Transverse colon (tissue), 3 donors: ENCODE results near the gene ACSL4.

Experiments
- CTCF ChIP-seq, 5 experiments: fragments of 200-600 bp in 3 of 5; fragments of 450-650 bp in 2 of 5; sonication (generic) in 3 of 5; IDR thresholded peaks; 1 replicate in 2 of 5; 2 replicates in 3 of 5; pipeline ENCODE4 v1.5.1; 2016 to 2017; ENCODE audit warnings: antibody characterized with exemption in 5 of 5, inconsistent platforms in 3 of 5, mild to moderate bottlenecking in 2 of 5, moderate library complexity in 1 of 5
- POLR2A ChIP-seq: fragments of 450-650 bp; IDR thresholded peaks from one replicate; pipeline ENCODE4 v1.6.1; 2016; ENCODE audit warnings: antibody characterized with exemption, mild to moderate bottlenecking, moderate library complexity

DNA sequence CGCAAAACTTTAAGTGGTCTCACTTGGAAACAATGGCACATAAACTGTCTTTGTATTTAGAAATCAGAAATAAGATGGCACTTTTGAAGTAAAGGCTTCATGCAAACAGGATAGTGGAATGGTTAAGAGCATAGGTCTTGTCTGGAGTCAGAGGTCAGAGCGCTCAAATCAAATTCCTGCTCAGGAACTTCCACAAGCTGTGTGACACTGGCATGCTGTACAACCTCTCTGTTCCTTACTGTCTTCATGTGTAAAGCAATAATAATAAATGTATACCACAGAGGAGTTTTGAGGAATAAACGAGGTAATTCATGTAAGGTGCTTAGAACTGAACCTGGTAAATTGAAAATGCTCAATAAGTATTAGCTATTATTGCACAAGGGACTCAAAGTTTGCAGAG lies 43.4 kb upstream of the ACSL4 start:
- no peak for TF ChIP-seq CTCF (IDR thresholded peaks at IDR 0.05)
- TF ChIP-seq POLR2A: no peak
